ENCODE results near the gene MXI1.

The MXI1 gene

GRCh38 chr10:110209454-110209925, 2.1 kb downstream of the MXI1 start:
- no peak for TF ChIP-seq CTCF (IDR thresholded peaks at IDR 0.05; ENCODE audit: low read depth, low read length, missing control alignments)
- in situ Hi-C loops (cut with HindIII; ENCODE audit: low sequenced_read_pairs): no loop called here
- no peak for DNase-seq (ENCODE audit: low read depth)
- H3K4me3 ChIP-seq (ENCODE audit: low read depth, low read length): peak overlapping the region; percentile 70

GRCh38 chr10:110209926-110210673, 2.7 kb downstream of the MXI1 start:
- in situ Hi-C loops (cut with HindIII; ENCODE audit: low sequenced_read_pairs): no loop called here
- DNase-seq (ENCODE audit: low read depth): no peak
- TF ChIP-seq CTCF (IDR thresholded peaks at IDR 0.05; ENCODE audit: low read depth, low read length, missing control alignments): no peak
- peak overlapping the region; percentile 70 for H3K4me3 ChIP-seq (ENCODE audit: low read depth, low read length)

- peak; percentile 96 for DNase-seq (ENCODE audit: low read depth)
- in situ Hi-C loops (cut with HindIII; ENCODE audit: low sequenced_read_pairs): no loop called here
- H3K4me3 ChIP-seq (ENCODE audit: low read depth, low read length): peak overlapping the region; percentile 70
- TF ChIP-seq CTCF (IDR thresholded peaks at IDR 0.05; ENCODE audit: low read depth, low read length, missing control alignments): no peak
These were observed 3.5 kb downstream of the MXI1 start for GRCh38 chr10:110210674-110211464.

GRCh38 chr10:110211465-110211843, 4.0 kb downstream of the MXI1 start:
- no peak for DNase-seq (ENCODE audit: low read depth)
- no peak for TF ChIP-seq CTCF (IDR thresholded peaks at IDR 0.05; ENCODE audit: low read depth, low read length, missing control alignments)
- in situ Hi-C loops (cut with HindIII; ENCODE audit: low sequenced_read_pairs): no loop called here
- peak overlapping the region; percentile 70 for H3K4me3 ChIP-seq (ENCODE audit: low read depth, low read length)

- DNase-seq (ENCODE audit: low read depth): no peak
- H3K4me3 ChIP-seq (ENCODE audit: low read depth, low read length): no peak overlapping the region
- no peak for TF ChIP-seq CTCF (IDR thresholded peaks at IDR 0.05; ENCODE audit: low read depth, low read length, missing control alignments)
- in situ Hi-C loops (cut with HindIII; ENCODE audit: low sequenced_read_pairs): no loop called here
These were observed 5.0 kb downstream of the MXI1 start for GRCh38 chr10:110212119-110213006.

- in situ Hi-C loops (cut with HindIII; ENCODE audit: low sequenced_read_pairs): no loop called here
- DNase-seq (ENCODE audit: low read depth): peak; percentile 34
These were observed 7.0 kb downstream of the MXI1 start for GRCh38 chr10:110214371-110214826.

More at GRCh38 chr10:110214371-110214826, 7.0 kb downstream of the MXI1 start:
- TF ChIP-seq CTCF (IDR thresholded peaks at IDR 0.05; ENCODE audit: low read depth, low read length, missing control alignments): no peak
- H3K4me3 ChIP-seq (ENCODE audit: low read depth, low read length): no peak overlapping the region

All from astrocyte of the cerebellum (primary cell).